Measurements from ENCODE around the gene BCAS1. TPM values are rescaled to one million over a fixed set of nuclear protein-coding genes. Genes with fewer than 3 reads are reported as not detected.
A peak's percentile ranks its signal among the peaks of the same experiment; 100 is the strongest.

BCAS1 gene
- total and polyA plus RNA-seq, 12 donors = 0.07 to 2.3 (median 0.13) TPM; not detected in 7

- Histone ChIP-seq H3K27ac (no peak overlapping the region), H3K36me3 (replicated peaks in 1 of 2) (no peaks in the 10 kb centered on the region), H3K4me1 (replicated peaks in 1 of 2) (no peaks in the 10 kb centered on the region), H3K9me3 (replicated peaks in 1 of 3) (no peaks in the 10 kb centered on the region), H3K27me3 (no peaks in the 10 kb centered on the region), H3K4me3 (no peak overlapping the region)
- no peak for TF ChIP-seq CTCF (IDR thresholded peaks at IDR 0.05)
- peak in 1 of 7 donors; percentile 15 for DNase-seq
- 69 to 78% (median 73%) methylated on average over 7 of the region's 7 CpGs for WGBS, 4 donors
- intact Hi-C loops (cut with DNase I) = no loop called here
Observed at GRCh38 chr20:53927990-53928389, 142.4 kb downstream of the BCAS1 start.

GRCh38 chr20:53926428-53927028, 143.9 kb downstream of the BCAS1 start:
- DNase-seq = peak in 3 of 7 donors; percentile 17 to 41 (median 21)
- H3K9me3 ChIP-seq (replicated peaks in 1 of 3) = no peaks in the 10 kb centered on the region
- H3K4me1 ChIP-seq (replicated peaks in 1 of 2) = no peaks in the 10 kb centered on the region
- no peak overlapping the region for H3K4me3 ChIP-seq
- H3K36me3 ChIP-seq (replicated peaks in 1 of 2) = no peaks in the 10 kb centered on the region
- intact Hi-C loops (cut with DNase I) = no loop called here
- WGBS, 4 donors = 31 to 50% (median 44%) methylated on average over 5 of the region's 5 CpGs
- H3K27me3 ChIP-seq = no peaks in the 10 kb centered on the region
- H3K27ac ChIP-seq = no peak overlapping the region
- TF ChIP-seq POLR2A (IDR thresholded peaks at IDR 0.05) (no peak), CTCF (IDR thresholded peaks at IDR 0.05) (no peak)

- no peak for DNase-seq
- H3K27ac ChIP-seq = no peak overlapping the region
- intact Hi-C loops (cut with DNase I) = no loop called here
- H3K9me3 ChIP-seq (replicated peaks in 1 of 3) = no peaks in the 10 kb centered on the region
- H3K4me1 ChIP-seq (replicated peaks in 1 of 2) = no peaks in the 10 kb centered on the region
- no peaks in the 10 kb centered on the region for H3K27me3 ChIP-seq
- 84 to 89% (median 88%) methylated on average over 12 of the region's 12 CpGs for WGBS, 4 donors
- TF ChIP-seq CTCF (IDR thresholded peaks at IDR 0.05) (no peak), POLR2A (IDR thresholded peaks at IDR 0.05) (no peak)
- no peak overlapping the region for H3K4me3 ChIP-seq
- no peaks in the 10 kb centered on the region for H3K36me3 ChIP-seq (replicated peaks in 1 of 2)
Observed at GRCh38 chr20:53925651-53926401, 144.6 kb downstream of the BCAS1 start.

GRCh38 chr20:53923566-53924369, 146.6 kb downstream of the BCAS1 start:
- Histone ChIP-seq H3K36me3 (replicated peaks in 1 of 2) (no peaks in the 10 kb centered on the region), H3K4me3 (no peak overlapping the region), H3K9me3 (replicated peaks in 1 of 3) (no peaks in the 10 kb centered on the region), H3K27me3 (no peaks in the 10 kb centered on the region), H3K4me1 (replicated peaks in 1 of 2) (no peaks in the 10 kb centered on the region), H3K27ac (peak overlapping the region in 3 of 5 donors; percentile 11 to 54 (median 54))
- no peak for TF ChIP-seq CTCF (IDR thresholded peaks at IDR 0.05)
- no peak for TF ChIP-seq POLR2A (IDR thresholded peaks at IDR 0.05)
- intact Hi-C loops (cut with DNase I) = no loop called here
- WGBS, 4 donors = 86 to 91% (median 88%) methylated on average over 7 of the region's 7 CpGs
- peak in 1 of 7 donors; percentile 18 for DNase-seq

Measured in adrenal gland (tissue), 12 donors.